NCI-H82 treated with DMSO at 0.1 percent for 48 hours (cell line): ENCODE results near the gene NOM1.

Experiments used
- DNase-seq: peaks from one replicate; lab custom pipeline; 2025; ENCODE audit not compliant: unreplicated experiment; lab: John Stamatoyannopoulos, UW

NOM1 gene

GRCh38 chr7:156979711-156980110 lies 30.2 kb downstream of the NOM1 start:
- DNase-seq: no peak

DNA sequence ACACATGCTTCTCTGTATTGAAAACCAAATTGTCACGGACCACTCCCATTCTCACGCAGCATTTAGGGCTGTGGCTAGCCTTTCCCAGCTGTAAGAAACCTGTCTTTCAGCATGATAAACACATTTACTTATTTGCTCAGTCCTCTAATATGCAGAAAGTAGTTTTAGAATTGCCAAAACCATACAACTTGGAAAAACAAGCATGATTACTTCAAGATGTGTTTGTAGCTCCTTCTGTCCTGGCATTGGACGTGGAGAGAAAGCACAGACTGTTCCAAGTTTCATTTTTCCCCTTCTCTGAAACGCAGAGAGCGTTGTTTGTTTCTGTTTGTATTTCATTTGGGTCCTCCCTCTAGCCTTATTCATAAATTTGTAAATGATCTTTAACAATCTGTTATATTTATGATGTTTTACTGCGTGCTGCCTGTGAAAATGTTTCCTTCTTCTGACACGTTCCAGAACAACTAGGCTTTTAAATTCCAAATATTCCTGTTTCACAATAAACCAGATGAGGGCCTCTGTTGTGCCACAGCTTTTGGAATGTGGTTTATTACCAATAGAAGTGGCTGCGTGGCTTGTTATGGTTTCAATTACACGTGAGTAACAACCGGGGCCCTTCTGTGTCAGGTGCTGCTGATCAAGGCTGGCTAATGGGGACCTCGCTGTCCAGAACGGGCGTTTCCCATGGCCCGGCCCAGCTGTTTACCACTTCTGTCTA lies 34.8 kb downstream of the NOM1 start:
- no peak for DNase-seq

DNA sequence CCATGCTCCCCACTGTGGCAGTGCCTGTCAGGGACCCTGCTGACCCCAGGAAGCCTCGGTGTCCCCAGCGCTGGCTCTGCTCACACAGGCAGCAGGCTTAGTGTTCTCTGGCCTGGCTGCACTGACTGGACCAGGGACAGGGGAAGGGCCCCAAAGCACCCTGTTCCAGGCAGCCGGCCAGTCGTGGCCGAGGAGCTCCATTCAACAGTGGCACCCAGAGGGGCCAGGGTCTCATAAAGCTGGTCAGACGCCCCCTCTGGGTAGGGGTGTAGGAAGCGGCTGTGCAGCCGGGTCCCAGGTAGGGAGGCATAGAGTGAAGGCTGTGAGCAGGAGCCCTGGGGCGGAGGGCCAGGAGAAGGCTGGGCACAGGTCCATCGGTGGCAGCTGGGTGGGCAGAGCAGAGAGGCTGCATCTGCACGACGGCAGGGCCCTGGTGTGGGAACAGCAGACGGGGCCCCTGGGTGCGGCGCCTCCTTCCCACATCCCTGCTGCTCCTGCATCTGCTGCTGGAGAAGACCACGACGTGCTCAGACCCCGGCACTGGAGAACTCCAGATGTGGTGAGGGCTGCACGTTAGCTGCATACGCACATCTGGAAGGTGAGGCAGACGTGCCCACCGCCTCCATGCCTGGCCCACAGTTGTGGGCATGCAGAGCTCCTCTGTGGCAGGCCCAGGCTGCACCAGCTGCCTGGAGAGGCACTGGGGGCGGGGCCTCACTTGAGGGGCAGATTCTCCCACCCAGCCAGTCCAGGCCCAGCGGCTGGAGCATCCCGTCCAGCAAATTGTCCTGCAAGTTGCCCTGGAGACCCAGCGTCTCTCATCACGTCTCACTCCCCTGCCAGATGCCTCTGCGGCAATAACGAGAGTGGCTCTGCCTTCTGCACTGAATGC lies 35.8 kb downstream of the NOM1 start:
- DNase-seq: no peak

GRCh38 chr7:156986378-156986777 lies 36.9 kb downstream of the NOM1 start:
- DNase-seq: no peak

- no peak for DNase-seq
These were observed 39.1 kb downstream of the NOM1 start for GRCh38 chr7:156988343-156989185.

DNA sequence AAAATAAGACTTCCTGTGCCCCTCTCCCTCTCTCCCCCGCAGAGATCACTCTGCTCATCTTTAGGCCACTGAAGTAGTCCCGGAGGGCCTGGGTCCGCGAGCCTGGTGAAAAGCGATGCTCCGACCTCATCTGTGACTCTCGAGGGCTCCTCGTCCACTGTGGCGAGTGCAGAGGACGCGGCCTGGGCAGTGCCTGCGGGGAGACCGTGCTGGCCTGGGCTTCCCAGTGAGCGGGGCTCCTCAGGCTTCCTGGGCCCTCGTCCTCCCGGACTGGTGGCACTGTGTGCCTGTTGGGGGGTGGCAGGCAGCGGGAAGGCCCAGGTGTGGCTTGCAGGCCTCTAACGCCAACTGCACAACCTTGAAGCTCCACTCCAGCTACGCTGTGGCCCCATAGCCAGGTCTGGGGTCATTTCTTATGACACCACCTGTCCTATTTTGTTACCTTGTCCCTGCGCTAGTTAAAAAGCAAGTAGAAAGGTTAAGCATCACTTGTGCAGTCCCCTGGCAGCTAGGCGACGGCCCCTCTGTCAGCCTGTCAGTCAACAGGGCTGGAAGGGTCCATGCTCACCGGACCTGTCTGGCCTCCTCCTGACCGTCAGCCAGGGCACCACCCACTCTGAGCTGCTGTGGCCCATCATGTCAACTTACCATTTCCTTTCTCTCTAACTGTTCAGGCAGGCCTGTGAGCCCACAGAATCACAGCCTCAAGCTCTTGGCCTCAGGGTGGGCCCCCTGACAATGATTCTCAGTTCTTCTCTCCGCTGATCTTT lies 40.4 kb downstream of the NOM1 start:
- no peak for DNase-seq

DNA sequence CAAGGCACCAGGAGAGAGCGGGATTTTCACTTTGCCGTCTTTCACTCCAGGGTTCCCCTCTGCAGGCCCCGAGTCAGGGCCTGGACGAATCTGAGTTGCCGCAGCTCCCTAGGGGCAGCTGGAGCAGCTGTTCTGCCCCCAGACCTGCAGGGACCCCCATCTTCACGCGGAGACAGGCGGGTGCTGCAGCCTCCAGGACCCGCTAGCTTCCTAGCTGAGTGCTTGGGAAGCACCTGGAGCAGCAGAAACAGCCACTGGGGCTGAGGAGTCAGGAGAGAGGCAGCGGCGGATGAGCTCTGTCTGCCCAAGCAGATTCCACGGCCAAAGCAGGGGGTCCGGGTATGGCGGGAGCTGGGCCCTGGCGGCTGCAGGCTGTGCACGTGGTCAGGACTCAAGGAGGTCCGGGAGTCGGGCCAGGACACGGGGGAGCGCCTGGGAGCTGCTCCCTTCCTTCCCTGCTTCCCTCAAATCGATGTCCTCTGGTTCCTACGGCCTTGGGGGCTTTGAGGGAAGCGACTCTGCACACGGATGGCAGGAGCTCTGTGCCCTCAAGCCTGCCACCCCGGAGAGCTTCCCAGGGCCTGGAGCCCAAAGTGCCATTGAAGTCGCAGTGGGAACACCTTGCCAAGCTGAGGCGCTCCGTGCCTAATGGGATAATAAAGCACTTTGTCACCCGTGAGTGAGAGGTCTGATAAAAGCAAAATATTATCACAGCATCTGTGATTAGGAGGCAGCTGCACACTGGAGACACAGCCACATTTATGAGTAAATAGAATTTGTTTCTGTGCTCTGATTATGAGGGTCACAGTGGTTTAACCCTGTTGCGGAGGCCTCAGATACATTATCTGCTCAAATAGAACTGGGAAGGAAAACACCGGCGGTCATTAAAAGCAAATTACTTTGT lies 43.8 kb downstream of the NOM1 start:
- no peak for DNase-seq

DNA sequence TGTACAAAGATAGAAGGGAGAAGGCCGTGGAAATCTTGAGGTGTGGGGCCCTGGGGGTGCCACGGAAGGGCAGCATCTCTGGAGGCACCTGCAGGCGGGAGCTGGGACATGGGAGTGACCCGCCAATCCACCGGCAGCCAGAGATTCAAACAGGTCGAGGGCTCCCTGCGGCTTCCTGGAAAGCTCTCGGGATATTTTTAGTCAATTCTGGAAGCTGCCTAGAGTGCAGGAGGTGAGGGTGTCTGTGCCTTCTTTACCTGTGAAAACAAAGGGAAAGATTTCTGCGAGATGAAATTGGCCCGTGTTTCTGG lies 44.4 kb downstream of the NOM1 start:
- DNase-seq: no peak

DNA sequence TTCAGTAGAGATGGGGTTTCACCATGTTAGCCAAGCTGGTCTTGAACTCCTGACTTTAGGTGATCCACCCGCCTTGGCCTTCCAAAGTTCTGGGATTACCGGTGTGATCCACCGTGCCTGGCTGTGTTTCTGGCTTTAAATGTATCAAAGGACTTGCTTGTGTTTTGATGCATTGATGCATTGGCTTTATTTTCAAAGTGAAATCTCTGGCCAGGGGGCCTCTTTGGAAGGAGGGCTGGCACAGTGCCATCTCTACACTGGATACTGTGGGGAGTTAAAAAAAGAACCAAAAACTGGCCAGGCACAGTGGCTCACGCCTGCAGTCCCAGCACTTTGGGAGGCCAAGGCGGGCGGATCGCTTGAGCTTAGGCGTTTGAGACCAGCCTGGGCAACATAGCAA lies 44.9 kb downstream of the NOM1 start:
- no peak for DNase-seq

DNA sequence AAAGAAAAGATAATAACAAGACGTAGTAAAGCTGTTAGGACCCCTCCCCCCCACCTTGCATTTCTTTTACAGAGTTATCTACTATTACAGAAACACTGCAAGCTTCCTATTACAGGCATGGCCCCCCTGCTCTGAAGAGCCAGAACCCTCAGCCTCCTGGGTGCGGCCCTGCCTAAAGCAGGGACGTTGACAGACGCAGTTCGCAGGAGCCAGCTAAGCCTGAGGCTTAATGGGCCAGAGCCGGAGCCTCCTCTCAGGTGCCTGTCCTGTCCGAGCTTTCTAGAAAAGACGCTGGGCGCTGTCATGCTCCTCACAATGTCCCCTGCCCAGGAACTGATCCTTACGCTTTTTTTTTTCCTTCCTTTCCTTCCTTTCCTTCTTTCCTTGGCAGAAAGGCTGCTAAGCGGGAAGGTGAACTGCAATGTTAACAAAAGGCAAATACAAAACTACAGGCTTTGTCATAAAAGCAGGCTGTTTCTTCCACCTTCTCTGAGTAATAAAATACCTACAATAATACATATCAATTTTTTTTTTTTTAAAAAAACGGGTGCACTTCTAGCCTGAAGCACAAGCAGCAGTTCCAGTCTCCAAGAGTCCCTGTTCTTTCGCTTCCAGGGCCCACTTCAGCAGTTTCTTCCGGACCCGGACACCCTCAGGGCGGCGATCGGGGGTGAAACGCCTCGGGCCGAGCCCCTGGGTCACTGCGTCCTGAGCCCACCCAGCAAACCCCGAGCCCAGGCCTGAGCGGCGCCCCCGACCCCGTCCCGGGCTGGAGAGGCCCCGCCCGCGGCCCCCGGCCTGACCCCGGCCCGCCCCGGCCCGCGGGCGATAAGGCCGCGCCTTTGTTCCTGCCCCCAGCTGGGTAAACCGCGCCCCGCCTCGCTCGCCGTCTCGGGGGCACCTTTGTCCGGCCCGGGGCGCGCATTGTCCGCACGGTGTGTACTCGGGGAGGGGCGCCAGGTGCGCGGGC lies 49.8 kb downstream of the NOM1 start:
- no peak for DNase-seq

- DNase-seq: no peak
These were observed 50.6 kb downstream of the NOM1 start for GRCh38 chr7:156999958-157000726.

- DNase-seq: no peak
These were observed 51.5 kb downstream of the NOM1 start for GRCh38 chr7:157000741-157001653.

DNA sequence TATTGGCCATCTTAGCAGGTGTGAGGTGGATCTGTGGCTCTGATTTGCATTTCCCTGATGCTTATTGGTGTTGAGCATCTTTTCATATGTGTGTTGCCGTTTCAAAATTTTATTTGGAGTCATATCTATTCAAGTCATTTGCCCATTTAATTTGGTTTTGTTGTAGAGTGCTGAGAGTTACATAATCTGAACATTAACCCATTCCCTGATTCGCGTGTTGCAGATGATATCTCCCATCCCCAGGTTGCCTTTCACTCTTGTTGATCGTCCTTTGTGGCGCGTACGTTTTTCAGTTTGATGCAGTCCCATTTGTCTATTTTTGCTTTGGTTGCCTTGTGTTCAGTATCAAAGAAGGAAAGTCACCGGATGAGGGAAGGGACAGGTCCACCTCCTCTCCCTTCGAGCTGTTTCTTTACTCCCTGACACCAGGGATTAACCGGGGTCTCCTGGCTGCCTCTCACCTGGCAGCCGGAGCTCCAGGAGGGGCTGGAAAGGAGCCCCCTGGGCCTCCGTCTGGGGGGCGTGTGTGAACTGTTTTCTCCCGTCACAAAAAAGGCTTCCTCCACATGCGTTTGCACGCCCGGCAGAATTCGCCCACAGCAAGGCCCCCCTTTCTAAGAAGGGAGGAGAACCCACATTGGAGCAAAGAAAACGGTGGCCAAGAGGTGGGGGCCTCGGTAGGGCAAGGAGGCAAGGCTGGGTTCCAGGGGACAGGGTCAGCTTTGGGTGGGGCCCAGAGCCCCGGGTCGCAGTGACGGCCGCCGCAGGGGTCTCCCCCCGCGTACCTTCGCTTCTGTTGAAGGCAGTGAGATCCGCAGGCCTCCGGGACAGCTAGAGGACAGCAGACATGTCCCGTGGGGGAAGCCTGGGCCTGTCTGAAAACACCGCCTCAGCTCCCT lies 52.7 kb downstream of the NOM1 start:
- no peak for DNase-seq

- DNase-seq: no peak
These were observed 53.4 kb downstream of the NOM1 start for GRCh38 chr7:157002819-157003421.

DNA sequence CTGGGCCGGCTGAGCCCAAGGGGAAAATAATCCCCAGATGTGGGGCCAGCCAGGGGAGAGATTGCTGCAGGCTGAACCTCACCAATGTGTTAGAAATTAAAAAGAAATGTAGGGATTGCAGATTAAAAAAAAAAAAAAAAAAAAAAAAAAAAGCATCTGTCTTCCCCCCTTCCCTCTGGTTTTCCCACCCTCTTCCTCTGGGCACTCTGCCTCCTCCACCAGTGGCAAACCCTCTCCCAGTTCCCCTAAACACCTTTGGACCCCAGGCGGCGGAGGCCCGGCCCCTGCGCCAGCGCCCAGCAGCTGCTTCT lies 53.9 kb downstream of the NOM1 start:
- no peak for DNase-seq
